ENCODE data around the gene TMEM204.

The TMEM204 gene

DNA sequence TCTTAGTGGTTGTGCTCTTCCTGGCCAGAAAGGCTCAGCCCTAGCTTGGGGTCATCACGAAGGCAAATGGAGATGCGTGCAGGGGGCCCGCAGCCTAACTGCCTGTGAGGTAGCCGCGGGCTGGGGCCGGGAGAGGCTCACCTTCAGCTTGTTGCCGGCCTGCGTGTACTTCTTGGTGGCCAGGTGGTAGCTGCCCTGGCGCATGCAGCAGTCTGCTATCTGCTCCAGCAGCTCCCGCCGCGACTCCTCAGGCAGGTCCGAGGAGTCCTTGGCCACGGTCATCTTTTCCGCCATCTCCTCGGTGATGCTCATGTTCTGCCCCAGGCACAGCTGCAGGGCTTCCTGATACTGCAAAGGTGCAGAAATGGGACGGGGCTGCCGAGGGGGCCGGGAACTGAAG is 13.0 kb upstream of the TMEM204 start:
- DNase-seq (ENCODE audit: low read depth), result no peak

- no peak for DNase-seq (ENCODE audit: low read depth)
Observed at GRCh38 chr16:1523581-1524245, 9.8 kb upstream of the TMEM204 start.

DNA sequence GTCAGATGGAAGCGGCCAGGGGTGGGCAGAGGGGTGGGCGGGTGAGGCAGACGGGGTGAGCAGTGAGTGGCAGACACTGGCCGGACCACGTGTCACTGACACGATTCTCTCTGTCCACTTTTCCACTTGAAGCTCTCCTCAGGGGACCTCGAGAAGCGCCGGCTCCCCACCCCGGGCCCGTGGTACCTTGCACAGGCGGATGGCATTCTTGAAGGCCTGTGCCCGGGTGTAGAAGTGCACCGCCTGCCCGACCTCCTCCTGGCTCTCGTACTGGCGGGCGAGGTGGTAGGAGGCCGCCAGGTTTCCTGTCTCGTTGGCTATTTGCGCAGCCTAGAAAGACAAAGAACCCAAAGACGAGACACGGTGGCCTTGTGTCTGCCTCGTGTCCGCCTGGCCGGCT is 9.1 kb upstream of the TMEM204 start:
- DNase-seq (ENCODE audit: low read depth), result no peak

GRCh38 chr16:1525871-1526607 is 7.4 kb upstream of the TMEM204 start:
- no peak for DNase-seq (ENCODE audit: low read depth)

GRCh38 chr16:1526608-1527555 is 6.6 kb upstream of the TMEM204 start:
- DNase-seq (ENCODE audit: low read depth), result no peak

- DNase-seq (ENCODE audit: low read depth), result no peak
Observed at GRCh38 chr16:1527836-1528811, 5.3 kb upstream of the TMEM204 start.

- DNase-seq (ENCODE audit: low read depth), result no peak
Observed at GRCh38 chr16:1528921-1529537, 4.4 kb upstream of the TMEM204 start.

DNA sequence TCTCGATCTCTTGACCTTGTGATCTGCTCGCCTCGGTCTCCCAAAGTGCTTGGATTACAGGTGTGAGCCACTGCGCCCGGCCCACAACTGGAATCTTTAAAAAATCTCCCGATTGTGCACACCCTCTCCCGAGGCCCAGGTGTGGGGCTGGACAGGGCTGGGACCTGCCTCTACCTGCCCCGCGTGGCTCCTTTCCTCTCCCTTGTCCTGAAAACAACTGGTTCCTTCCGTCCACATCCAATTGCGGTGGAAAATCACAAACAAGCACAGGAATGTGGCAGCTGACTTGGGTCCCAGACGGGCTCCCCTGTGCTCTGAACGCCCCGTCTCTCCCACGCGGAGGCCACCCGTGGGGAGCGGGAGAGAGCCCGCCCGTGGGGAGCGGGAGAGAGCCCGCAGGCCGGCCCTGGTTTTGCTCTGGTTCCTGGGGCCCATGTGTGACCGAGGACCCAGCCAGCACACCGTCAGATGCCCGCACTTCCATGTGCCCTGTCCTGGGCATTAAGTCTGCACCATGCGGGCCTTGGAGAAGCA is 3.0 kb upstream of the TMEM204 start:
- DNase-seq (ENCODE audit: low read depth), result no peak

DNA sequence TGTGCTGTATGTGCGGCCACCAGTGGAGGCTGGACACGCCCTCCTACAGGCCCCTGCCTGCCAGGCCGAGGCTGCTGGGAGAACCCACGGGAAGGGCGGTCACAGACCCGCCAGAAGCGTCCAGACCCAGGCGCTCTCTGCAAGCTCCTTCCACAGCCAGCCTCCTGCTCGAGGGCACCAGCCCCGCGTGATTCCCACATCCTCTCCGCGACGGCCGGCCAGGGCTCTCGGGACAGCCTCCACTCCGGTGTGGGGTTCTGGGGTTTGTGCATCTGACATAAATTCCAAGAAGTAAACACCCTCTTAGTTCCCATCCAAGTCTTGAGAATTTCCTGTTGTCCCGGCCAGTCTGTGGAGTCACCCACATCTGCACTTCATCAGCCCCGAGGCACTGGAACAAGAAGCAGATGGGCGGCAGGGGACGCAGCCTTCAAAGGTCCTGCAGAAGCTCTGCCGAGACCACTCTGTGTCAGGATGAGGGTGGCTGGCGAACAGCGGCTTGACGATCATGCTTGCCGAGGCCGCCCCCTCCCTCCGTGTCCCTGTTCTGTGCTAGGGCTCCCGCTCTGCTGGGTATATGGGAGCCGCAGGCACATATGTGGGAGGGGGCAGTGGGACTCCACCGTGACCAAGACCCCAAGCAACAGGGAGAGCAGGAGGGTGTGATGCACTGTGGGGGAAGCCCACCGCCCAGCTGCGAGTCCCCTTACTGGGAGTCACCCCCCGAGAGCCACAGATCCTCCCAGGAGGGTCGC is 2.4 kb upstream of the TMEM204 start:
- no peak for DNase-seq (ENCODE audit: low read depth)

DNA sequence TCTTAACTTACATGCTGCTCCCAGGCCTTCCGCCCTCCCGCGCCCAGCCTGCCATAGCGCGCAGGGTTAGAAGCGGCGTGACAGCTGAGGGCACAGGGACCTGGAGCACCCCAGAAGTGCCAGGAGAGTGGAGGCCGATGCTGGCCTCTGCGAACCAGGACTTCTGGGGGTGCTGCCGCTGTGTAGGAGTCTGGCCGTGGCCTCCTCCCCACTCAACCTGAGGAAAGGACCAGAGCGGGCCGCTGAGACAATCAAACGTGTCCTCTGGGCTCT is 1.9 kb upstream of the TMEM204 start:
- DNase-seq (ENCODE audit: low read depth), result no peak

DNA sequence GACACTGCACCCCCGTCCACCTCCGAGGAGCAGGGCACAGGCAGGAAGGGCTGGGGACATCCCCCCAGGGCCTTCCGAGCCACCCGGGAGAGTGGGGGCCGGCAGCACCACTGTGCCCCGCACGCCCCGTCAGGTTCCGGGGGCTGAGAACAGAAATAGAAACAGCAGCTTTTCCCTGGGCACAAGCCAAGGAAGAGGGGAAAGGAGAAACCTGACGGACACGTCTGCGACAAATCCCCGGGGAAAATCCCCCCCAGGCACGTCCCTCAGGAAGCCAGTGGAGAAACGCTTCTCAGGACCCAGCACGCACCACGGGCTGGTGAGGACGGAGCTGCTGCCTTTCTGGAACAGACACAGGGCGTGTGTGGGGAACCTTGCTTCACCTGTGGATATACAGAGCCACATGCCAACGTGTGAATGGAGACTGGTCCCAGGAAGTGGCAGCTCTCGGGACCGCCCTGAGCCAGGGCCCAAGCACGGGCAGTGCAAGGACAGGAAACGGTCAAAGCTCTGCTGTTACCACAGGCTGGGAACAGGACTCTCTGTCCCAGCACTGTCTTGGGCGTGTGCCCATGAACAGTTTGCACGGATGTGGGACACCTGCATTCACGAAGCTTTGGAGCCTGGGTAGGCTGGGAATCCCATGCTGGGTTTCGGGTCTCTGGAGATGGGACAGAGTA is 1.2 kb upstream of the TMEM204 start:
- no peak for DNase-seq (ENCODE audit: low read depth)

DNA sequence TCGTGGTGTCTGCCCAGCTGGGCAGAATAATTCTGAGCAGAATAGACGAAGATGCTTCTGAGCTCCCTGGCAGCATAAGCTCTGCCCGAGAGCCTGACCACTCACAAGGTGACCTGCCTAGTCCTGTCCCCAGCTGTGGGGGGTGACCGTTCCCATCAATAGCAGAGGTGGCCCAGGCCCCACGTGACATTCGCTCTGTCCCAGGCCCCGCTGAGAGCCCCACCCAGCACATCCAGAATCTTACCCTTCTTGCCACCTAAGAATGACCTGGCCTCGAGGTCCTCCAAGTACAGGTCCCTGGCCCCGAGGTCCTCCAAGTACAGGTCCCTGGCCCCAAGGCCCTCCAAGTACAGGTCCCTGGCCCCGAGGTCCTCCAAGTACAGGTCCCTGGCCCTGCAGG is 695 bp upstream of the TMEM204 start:
- DNase-seq (ENCODE audit: low read depth), result no peak

- DNase-seq (ENCODE audit: low read depth), result no peak
Observed at GRCh38 chr16:1534021-1535020, 855 bp downstream of the TMEM204 start.

DNA sequence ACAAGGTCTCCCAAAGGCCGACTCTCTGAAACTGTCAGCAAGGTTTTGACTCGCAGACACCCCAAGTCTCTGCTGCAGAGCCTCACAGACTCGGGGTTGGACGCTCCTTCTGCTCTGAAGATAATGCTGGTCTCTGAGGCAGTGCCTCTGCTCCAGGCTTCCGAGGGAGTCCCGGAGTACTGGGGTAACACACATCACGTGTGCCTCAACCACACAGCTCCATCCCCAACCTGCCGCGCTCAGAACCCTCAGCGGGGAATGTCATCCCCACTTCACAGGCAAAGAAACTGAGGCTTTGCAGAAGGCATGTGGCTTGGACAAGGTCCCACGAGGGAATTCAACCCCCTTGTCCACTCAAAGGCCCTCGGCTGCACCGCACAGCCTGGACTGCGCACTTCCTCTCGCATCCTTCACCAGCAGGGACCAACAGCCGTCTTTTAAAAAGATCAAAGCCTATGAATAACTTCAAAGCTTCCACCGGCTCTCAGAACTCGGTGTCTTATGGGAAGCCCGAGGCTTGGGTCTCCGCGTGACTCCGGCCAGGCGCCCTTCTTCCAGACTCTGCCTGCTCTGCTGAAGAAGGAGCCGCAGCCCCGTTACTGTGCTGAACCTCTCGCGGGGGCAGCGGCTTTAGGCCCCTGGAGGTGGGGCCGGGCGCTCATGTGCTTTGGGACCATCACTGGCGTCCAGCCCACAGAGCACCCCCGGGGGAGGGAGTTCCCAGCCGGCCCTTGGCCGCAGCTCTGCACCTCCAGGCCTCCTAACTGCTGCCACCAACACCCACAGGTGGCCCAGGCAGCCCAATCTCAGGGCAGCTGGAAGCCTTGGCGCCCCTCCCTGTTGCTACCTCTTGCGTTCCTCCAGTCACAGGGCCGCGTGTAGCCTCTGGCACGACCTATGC is 2.2 kb downstream of the TMEM204 start:
- DNase-seq (ENCODE audit: low read depth), result no peak

GRCh38 chr16:1536601-1537000 is 3.1 kb downstream of the TMEM204 start:
- no peak for DNase-seq (ENCODE audit: low read depth)

DNA sequence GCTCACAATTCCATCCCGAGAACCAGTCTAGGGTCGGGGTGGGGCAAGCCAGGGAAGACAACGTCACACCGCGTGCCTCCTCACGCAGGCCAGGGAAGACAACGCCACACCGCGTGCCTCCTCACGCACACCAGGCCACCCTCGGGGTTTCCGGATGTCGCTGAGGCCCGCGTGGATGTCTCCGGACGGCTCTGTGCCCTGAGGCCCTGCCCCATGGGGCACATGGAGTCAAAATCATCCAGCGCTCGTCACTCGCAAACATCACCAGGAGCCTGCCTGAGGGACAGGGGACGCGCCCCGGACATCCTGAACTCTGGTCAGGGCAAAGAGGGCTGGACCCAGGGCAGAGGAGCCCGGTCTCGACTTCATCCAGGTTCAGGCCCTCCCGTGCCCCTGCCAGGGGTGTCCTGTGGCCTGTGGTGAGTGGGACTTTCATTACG is 3.7 kb downstream of the TMEM204 start:
- DNase-seq (ENCODE audit: low read depth), result no peak

- DNase-seq (ENCODE audit: low read depth), result no peak
Observed at GRCh38 chr16:1537763-1538289, 4.4 kb downstream of the TMEM204 start.
